Lower leg skin (tissue), 4 donors: ENCODE measurements around the gene CCDC85C. TPM values are rescaled to one million over a fixed set of nuclear protein-coding genes. Genes with fewer than 3 reads are reported as not detected.

Experiments used
- DNase-seq, 2 donors: peaks; one replicate each; pipeline ENCODE4 v3.0.0-alpha.2; 2019; ENCODE audit warnings: low spot score in 2 of 2
- H3K4me3 ChIP-seq: fragments of 200-600 bp; sonication (generic); 2 replicates; pipeline ENCODE4 v1.5.1; 2017; ENCODE audit warnings: mild to moderate bottlenecking, low read depth; ENCODE audit not compliant: poor library complexity, severe bottlenecking
- CTCF ChIP-seq, 3 donors: fragments of 450-650 bp; IDR thresholded peaks; one replicate each; pipeline ENCODE4 v1.5.1; 2016; ENCODE audit warnings: antibody characterized with exemption in 3 of 3, mild to moderate bottlenecking in 3 of 3, moderate library complexity in 2 of 3
- POLR2A ChIP-seq, 2 donors: fragments of 450-650 bp; IDR thresholded peaks; one replicate each; pipeline ENCODE4 v1.6.1; 2016 to 2017; ENCODE audit warnings: antibody characterized with exemption in 2 of 2, mild to moderate bottlenecking in 1 of 2, moderate library complexity in 1 of 2
- WGBS, 2 donors: methylation state at CpG; one replicate each; pipeline ENCODE4 v1.1.5; 2018; 5-methylcytosine and 5-hydroxymethylcytosine counted together
- intact Hi-C: fragments of 100-400 bp; cut with DNase I; formaldehyde crosslinking; loops from one replicate; pipeline ENCODE4 v1.15.0; 2023; ENCODE audit warnings: low total_unique reads
- total RNA-seq, 4 donors: library from RNA; depleted of rRNA; stranded (reverse); fragments of >200 nt; gene quantifications; one replicate each; pipeline ENCODE4 v1.1.0, GENCODE V29; 2016

Gene CCDC85C
- total RNA-seq, 4 donors from 2014 or later = 17.2 to 47.7 (median 33.3) TPM

- DNase-seq = no peak
- H3K4me3 ChIP-seq = no peak overlapping the region
- 86 to 89% methylated on average over 20 of the region's 20 CpGs for WGBS, 2 donors
- TF ChIP-seq CTCF (IDR thresholded peaks at IDR 0.05) = no peak
- no peak for TF ChIP-seq POLR2A (IDR thresholded peaks at IDR 0.05)
- intact Hi-C loops = no loop called here
These were observed 6.0 kb downstream of the CCDC85C start for GRCh38 chr14:99597911-99598600.

- WGBS, 2 donors = 87 to 97% methylated on average over 7 of the region's 7 CpGs
- no peak for TF ChIP-seq CTCF (IDR thresholded peaks at IDR 0.05)
- no peak for TF ChIP-seq POLR2A (IDR thresholded peaks at IDR 0.05)
- intact Hi-C loops = no loop called here
These were observed 7.2 kb downstream of the CCDC85C start for GRCh38 chr14:99596772-99597171.

GRCh38 chr14:99596071-99596627 is 7.9 kb downstream of the CCDC85C start:
- 66 to 70% methylated on average over 10 of the region's 10 CpGs for WGBS, 2 donors
- intact Hi-C loops = no loop called here
- no peak for DNase-seq
- no peak for TF ChIP-seq CTCF (IDR thresholded peaks at IDR 0.05)
- no peak for TF ChIP-seq POLR2A (IDR thresholded peaks at IDR 0.05)
- no peak overlapping the region for H3K4me3 ChIP-seq

More at GRCh38 chr14:99596772-99597171, 7.2 kb downstream of the CCDC85C start:
- H3K4me3 ChIP-seq = no peak overlapping the region
- DNase-seq = no peak

- 48 to 75% methylated on average over 7 of the region's 7 CpGs for WGBS, 2 donors
These were observed 8.5 kb downstream of the CCDC85C start for GRCh38 chr14:99595524-99595923.

GRCh38 chr14:99595034-99595433 is 9.0 kb downstream of the CCDC85C start:
- H3K4me3 ChIP-seq = no peak overlapping the region
- WGBS, 2 donors = 89 to 91% methylated on average over 8 of the region's 9 CpGs
- DNase-seq = no peak
- intact Hi-C loops = no loop called here
- TF ChIP-seq POLR2A (IDR thresholded peaks at IDR 0.05) (no peak), CTCF (IDR thresholded peaks at IDR 0.05) (no peak)

More at GRCh38 chr14:99595524-99595923, 8.5 kb downstream of the CCDC85C start:
- TF ChIP-seq CTCF (IDR thresholded peaks at IDR 0.05) = no peak
- intact Hi-C loops = no loop called here
- no peak for DNase-seq
- H3K4me3 ChIP-seq = no peak overlapping the region
